ENCODE data around the gene TSSC4. TPM values are rescaled to one million over a fixed set of nuclear protein-coding genes. Genes with fewer than 3 reads are reported as not detected.

TSSC4 gene
- total RNA-seq, 1 donor from 2014 or later, result 24.8 TPM

DNA sequence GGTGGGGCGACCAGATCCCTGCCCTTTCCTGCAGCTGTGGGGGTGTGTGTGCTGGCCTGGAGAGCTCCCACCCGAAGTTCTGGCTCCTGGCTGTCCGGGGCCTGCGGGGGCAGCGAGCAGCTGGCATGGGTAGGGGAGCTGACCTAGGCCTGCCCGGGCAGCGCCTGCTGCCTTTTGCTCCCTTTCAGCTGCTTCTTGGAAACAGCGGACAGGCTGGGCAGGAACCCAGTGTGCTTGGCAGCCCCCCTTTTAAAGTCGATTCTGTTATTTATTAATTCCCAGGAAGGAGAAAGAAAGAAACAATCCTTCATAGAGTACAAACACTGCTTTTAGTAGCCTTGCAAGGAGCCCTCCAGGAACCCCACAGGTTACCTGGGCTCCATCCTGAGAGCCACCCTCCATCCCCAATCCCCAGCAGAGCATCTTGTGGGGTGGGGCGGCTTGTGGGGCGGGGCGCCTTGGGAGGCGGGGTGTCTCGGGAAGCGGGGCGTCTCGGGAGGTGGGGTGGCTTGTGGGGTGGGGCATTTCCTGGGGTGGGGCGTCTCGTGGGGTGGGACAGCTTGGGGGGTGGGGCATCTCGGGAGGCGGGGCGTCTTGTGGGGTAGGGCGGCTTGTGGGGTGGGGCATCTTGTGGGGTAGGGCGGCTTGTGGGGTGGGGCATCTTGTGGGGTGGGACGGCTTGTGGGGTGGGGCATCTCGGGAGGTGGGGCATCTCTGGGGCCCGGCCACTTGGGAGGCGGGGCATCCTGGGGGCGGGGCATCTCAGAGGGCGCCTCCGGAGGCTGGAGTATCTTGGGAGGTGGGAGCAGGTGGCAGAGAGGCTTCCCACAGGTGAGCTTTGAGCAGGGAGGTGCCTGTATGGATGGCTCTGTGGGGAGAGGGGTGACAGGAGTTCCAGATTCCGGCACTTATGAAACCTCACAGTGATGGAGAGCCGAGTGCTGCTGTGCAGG, 16.4 kb upstream of the TSSC4 start:
- ATAC-seq, result peak; percentile 51
- DNase-seq (ENCODE audit: low spot score), result peak; percentile 82

DNA sequence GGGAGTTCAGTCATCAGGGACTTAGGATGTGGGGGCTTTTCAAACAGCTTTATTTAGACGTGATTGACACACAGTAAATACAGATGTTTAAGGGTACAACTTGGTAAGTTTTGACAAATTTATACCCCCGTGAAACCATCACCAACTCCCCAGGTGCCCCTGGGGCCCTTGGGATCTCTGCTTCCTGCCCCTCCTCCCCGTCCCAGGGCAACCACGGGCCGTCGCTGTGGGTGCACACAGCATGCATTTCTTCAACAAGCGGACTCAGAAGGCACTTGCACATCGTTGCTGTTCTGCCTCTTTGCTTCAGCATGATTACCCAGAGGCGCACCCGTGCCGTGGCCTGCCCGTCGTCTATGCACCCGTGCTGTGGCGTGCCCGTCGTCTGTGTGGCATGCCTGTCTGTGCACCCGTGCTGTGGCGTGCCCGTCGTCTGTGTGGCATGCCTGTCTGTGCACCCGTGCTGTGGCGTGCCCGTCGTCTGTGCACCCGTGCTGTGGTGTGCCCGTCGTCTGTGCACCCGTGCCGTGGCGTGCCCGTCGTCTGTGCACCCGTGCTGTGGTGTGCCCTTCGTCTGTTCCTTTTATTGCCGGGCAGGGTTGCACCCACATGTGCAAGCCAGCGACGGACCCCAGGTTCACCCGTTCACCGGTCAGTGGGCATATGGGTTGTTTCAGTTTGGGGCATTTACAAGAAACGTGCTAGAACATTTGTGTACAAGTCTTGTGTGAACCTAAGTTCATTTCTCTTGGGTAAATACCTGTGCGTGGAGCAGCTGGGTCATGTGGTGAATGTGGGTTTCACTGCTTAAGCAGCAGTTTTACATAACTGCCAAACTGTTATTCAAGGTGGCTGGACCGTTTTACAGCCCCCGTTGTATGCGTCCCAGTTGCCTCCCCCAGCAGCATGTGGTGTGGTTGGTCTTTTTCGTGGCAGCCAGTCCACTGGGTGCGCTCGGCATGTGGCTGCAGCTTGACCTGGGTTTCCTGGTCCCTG, 15.1 kb upstream of the TSSC4 start:
- ATAC-seq, result peak; percentile 28
- DNase-seq (ENCODE audit: low spot score), result peak; percentile 77

DNA sequence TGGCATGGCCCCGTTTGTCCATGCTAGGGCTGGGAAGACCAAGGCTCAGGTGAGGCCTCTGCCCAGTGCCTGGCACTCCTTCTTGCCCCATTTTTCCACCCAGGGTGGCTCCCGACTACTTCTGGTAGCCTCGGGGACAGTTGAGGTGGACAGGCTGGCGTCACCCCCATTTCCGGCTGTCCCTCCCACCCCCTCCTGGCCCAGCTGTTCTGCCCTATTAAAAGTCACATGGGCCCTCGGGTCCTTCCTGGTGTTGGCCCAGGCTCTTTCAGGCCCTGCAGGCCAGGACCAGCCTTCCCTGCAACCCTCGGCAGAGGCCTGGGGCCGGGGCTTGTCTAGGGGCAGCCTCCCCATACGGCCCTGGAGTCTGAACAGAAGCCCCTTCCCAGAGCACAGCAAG, 14.0 kb upstream of the TSSC4 start:
- DNase-seq (ENCODE audit: low spot score), result no peak
- no peak for ATAC-seq

GRCh38 chr11:2387266-2387987, 13.1 kb upstream of the TSSC4 start:
- ATAC-seq (peak; percentile 18), DNase-seq (ENCODE audit: low spot score) (no peak)

DNA sequence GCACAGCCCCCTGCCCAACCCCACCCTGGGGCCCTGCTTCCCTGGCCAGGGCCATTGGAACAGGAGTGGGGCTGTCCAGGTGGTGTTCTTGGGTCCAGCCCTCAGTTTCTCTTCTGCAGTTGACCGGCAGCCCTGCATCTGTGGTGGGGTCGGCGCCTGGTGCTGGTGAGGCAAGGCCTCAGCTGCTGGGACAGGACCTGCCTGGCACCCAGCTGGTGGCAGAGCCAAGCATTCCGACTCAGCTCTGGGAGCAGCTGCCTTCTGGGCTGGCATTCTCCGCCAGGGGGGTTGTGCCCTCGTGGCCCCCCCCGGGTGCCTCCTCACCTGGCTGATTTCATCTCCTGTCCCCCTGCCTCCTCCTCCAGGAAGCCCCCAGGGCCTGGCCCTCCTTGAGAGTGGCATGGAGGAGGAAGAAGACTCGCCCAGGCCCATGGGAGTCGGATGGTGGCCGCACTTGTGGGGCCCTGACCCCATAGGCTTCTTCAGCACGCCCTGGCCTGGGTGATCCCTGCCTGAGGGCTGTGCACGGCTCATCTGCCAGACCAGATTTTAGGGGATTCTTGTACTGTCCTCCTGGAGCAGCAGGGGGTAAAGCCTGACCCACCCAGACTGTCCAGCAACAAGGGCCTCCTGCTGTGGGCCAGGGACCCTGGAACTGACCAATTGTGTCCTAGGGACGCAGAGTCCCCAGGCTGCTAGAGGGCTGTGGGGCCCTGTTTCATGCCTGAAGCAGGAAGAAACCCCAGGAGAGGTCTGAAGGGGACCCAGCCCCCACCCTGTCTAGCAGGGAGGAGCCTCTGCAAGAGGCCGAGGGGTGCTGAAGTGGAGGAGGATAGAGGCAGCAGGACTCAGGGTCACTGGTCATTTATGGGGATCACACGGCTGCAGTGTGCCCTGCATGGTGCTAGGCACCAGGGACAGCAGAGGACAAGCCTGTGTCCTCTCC, 11.8 kb upstream of the TSSC4 start:
- DNase-seq (ENCODE audit: low spot score), result no peak

DNA sequence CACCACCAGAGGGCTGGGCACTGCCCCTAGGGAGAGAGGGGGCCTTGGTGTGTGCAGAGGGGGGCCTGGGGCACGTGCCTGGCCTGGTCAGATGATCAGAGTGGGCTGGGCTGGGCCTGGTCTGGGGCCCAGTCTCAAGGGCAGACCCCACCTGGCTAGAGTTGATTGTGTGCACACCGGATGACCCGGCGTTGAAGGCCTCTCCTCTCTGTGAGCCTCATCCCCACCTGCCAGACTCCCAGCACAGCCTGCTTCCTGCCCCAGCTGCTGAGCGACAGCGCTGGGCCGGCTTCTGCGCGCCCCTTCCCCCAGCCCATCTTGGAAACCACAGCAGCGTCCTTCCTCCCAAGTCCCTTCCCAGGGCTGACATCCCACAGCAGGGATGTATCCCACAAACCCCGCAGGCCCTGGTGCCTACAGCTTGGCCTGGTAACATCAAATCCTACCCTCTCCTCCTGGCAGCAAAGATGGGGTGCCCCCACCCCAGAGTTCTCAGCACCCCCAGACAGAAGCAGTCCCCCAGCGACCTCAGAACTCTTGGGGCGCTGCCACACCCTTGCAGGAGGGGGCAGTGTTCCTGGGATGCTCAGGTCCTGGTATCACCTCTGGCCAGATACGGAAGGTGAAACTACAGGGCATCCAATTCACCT, 11.0 kb upstream of the TSSC4 start:
- DNase-seq (ENCODE audit: low spot score) (no peak), ATAC-seq (no peak)

More for the DNA sequence above, 11.8 kb upstream of the TSSC4 start:
- ATAC-seq, result no peak

DNA sequence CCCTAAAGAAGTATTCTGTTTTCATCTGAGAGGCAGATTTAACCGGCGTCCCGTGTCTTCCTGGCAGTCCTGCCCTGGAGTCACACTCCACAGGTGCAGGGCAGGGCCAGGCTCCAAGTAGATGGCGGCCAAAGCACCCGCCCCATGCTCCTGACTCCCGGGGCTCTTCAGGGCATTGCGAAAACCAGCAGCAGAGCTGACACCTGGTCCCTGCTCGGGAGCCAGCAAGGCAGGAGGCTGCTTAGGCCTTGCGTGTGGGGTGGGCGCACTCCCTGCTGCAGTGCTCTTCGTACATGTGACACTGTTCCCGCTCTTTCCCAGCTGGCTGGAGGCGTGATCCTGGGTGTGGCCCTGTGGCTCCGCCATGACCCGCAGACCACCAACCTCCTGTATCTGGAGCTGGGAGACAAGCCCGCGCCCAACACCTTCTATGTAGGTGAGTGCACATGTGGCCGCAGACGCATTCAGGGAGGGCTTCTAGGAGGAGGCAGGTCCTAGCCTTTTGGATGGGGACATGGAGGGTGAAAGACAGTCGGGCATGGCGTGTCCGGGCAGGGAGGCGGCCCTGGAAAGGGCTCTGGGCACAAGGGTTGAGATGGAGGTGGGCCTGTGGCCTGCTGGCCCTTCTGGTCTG, 10.3 kb upstream of the TSSC4 start:
- DNase-seq (ENCODE audit: low spot score) (peak; percentile 72), ATAC-seq (peak; percentile 60)

GRCh38 chr11:2390725-2391151, 9.8 kb upstream of the TSSC4 start:
- ATAC-seq, result no peak
- no peak for DNase-seq (ENCODE audit: low spot score)

- DNase-seq (ENCODE audit: low spot score) (no peak), ATAC-seq (no peak)
These were observed 9.2 kb upstream of the TSSC4 start for GRCh38 chr11:2391181-2391975.

DNA sequence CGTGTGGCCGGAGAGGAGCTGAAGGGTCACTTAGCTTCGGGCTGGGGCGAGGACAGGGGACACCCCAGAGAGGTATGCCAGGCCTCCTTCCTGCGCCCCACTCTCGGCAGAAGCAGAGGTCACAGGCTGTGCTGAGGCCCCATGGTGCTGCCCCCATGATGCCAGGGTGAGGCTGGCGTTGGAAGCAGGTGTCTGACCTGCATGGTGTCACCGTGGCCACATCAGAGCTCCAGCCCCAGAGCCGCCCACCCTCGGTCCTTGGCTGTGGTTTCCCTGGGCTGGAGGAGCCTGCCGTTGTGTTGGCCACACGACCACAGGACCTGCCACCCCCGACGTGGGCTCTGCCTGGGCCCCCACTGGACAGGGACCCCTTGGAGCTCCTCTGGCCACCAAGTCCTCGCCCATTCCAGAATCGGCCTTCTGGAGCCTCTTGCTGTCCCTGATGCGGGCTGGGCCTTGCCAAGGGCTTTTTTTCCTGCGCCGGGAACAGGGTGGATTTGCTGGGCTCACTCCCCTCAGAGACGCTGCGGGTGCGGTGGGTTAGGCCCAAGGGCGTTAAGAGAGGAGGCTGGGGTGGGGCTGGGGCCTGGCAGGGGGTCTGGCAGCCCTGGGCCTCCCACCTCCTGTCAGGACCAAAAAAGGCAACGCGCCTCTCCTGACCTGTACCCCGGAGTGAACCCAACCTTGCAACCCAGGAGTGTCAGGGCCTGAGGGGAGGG, 8.2 kb upstream of the TSSC4 start:
- ATAC-seq (no peak), DNase-seq (ENCODE audit: low spot score) (no peak)

GRCh38 chr11:2393111-2393868, 7.3 kb upstream of the TSSC4 start:
- ATAC-seq (no peak), DNase-seq (ENCODE audit: low spot score) (no peak)

- DNase-seq (ENCODE audit: low spot score), result no peak
- no peak for ATAC-seq
These were observed 6.4 kb upstream of the TSSC4 start for GRCh38 chr11:2393941-2394817.

GRCh38 chr11:2394818-2395105, 5.8 kb upstream of the TSSC4 start:
- DNase-seq (ENCODE audit: low spot score), result no peak
- ATAC-seq, result no peak

DNA sequence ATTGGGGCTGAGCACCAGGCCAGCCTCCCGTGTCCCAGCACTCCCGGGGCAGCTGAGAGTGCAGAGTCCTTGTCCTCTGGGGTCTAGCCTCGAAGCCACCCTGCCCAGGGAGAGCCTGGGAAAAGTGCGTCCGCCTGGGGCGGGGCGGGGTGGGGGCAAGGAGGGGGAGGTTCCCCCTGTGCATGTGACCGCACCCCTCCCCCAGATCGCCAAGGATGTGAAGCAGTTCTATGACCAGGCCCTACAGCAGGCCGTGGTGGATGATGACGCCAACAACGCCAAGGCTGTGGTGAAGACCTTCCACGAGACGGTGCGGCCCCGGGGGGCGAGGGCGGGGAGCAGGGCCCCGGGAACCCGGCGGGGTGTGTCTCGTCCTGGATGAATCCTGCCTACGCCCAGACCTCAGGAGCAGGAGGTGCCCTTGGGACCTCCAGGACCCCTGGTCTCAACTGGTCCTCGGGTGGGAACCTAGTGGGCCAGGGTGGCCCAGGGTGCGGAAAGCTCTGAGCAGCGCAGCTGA, 5.3 kb upstream of the TSSC4 start:
- ATAC-seq (no peak), DNase-seq (ENCODE audit: low spot score) (no peak)

GRCh38 chr11:2395856-2396255, 4.7 kb upstream of the TSSC4 start:
- DNase-seq (ENCODE audit: low spot score), result no peak
- no peak for ATAC-seq
